ENCODE results near the gene MGAT5B. TPM values are rescaled to one million over a fixed set of nuclear protein-coding genes. Genes with fewer than 3 reads are reported as not detected.

The MGAT5B gene
- total RNA-seq, 4 donors from 2014 or later = 0.78 to 1.5 (median 0.96) TPM

DNA sequence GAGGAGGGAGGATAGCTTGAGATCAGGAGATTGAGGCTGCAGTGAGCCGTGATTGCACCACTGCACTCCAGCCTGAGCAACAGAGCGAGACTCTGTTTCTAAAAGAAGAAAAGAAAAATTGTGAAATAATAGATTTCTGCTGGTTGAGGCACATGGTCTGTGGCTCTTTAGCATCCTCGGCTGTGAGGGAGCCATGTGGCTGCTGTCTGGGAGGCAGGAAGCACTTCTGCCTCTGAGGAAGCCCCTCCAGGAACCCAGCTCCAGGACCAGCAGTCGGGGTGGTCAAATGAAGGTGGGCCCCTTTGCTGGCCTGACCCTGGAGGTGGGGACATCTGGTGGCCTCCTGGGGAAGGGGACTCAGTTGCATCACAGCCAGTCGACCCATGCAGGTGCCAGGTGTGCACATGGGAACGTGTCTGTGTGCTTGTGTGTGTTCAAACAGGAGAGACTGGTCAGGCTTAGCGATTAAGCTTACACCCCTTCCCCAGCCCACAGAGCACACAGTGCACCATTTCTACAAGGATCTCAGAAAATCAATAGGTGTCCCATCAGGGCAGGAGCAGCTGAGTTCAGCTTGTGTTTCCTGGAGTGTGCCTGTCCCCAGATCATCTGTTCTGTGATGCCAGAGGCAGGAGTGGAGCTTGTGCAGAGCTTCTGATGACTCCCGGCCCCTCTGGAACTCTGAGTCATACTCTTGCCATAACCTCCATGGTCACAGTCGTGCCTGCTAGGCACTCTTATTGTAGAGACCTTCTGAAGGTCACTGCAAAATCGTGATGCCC lies 24.3 kb upstream of the MGAT5B start:
- H3K27me3 ChIP-seq = peaks cover 0 to 61% of the 10 kb centered on the region in 2 donors

DNA sequence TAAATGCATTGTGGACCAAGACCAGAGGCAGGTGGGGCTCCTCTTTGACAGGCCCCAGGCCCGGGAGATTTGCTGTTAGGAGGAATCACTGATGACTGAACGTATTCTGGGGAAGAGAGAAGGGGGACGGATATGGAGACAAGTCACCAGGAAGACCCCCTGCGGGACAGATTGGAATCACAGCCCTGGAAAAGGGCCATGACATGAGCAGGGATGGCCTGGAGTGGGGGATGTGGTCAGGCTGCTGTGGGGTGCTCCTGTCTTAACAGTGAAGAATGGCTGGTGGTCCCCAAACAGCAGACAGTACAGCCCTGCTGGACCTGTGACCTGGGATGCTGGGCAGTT lies 23.7 kb upstream of the MGAT5B start:
- Histone ChIP-seq H3K27ac (no peak overlapping the region), H3K4me1 (peaks cover 0 to 25% (median 0%) of the 10 kb centered on the region in 4 donors), H3K27me3 (peaks cover 0 to 55% of the 10 kb centered on the region in 2 donors), H3K9me3 (peaks cover 0 to 6% (median 0%) of the 10 kb centered on the region in 4 donors), H3K4me3 (no peak overlapping the region), H3K36me3 (no peaks in the 10 kb centered on the region)
- DNase-seq (ENCODE audit: low spot score in 2 of 2) = no peak
- 79 to 85% methylated on average over 4 of the region's 4 CpGs for WGBS, 2 donors
- TF ChIP-seq, protein P1, sequence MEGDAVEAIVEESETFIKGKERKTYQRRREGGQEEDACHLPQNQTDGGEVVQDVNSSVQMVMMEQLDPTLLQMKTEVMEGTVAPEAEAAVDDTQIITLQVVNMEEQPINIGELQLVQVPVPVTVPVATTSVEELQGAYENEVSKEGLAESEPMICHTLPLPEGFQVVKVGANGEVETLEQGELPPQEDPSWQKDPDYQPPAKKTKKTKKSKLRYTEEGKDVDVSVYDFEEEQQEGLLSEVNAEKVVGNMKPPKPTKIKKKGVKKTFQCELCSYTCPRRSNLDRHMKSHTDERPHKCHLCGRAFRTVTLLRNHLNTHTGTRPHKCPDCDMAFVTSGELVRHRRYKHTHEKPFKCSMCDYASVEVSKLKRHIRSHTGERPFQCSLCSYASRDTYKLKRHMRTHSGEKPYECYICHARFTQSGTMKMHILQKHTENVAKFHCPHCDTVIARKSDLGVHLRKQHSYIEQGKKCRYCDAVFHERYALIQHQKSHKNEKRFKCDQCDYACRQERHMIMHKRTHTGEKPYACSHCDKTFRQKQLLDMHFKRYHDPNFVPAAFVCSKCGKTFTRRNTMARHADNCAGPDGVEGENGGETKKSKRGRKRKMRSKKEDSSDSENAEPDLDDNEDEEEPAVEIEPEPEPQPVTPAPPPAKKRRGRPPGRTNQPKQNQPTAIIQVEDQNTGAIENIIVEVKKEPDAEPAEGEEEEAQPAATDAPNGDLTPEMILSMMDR (IDR thresholded peaks at IDR 0.05) = no peak
- TF ChIP-seq EP300 (IDR thresholded peaks at IDR 0.05) = no peak
- TF ChIP-seq POLR2A (IDR thresholded peaks at IDR 0.05) = no peak

More for the DNA sequence above, 24.3 kb upstream of the MGAT5B start:
- peaks cover 0 to 28% (median 2%) of the 10 kb centered on the region in 4 donors for H3K4me1 ChIP-seq
- H3K36me3 ChIP-seq = no peaks in the 10 kb centered on the region
- H3K4me3 ChIP-seq = no peak overlapping the region
- WGBS, 2 donors = 59 to 61% methylated on average over 10 of the region's 10 CpGs
- no peak overlapping the region for H3K27ac ChIP-seq
- TF ChIP-seq, protein P1 (IDR thresholded peaks at IDR 0.05) = no peak
- TF ChIP-seq EP300 (IDR thresholded peaks at IDR 0.05) (no peak), POLR2A (IDR thresholded peaks at IDR 0.05) (no peak)
- peaks cover 0 to 6% (median 0%) of the 10 kb centered on the region in 4 donors for H3K9me3 ChIP-seq
- DNase-seq (ENCODE audit: low spot score in 2 of 2) = no peak

DNA sequence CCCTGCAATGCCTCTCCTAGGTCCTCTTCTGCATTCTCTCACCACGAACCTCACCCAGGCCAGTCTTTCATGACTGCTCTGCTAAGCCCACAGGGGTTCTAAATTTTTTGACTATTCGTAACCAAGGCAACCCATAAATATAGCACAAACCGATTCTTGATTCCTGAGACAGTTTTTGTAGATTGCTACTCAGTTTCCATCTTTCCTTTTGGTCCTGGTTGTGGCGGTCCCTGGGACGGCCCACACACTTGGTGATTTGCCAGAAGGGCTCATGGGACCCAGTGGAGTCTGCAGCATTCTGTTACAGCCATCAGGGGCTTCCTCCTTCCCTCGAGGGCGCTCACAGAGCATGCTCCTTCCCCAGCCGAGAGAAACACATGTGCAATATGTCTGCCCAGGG lies 23.4 kb upstream of the MGAT5B start:
- Histone ChIP-seq H3K27ac (no peak overlapping the region), H3K4me3 (no peak overlapping the region), H3K27me3 (peaks cover 0 to 51% of the 10 kb centered on the region in 2 donors), H3K9me3 (peaks cover 0 to 6% (median 0%) of the 10 kb centered on the region in 4 donors), H3K36me3 (no peaks in the 10 kb centered on the region), H3K4me1 (peaks cover 0 to 21% (median 0%) of the 10 kb centered on the region in 4 donors)
- DNase-seq (ENCODE audit: low spot score in 2 of 2) = no peak
- 31 to 37% methylated on average over 8 of the region's 8 CpGs for WGBS, 2 donors
- no peak for TF ChIP-seq EP300 (IDR thresholded peaks at IDR 0.05)

DNA sequence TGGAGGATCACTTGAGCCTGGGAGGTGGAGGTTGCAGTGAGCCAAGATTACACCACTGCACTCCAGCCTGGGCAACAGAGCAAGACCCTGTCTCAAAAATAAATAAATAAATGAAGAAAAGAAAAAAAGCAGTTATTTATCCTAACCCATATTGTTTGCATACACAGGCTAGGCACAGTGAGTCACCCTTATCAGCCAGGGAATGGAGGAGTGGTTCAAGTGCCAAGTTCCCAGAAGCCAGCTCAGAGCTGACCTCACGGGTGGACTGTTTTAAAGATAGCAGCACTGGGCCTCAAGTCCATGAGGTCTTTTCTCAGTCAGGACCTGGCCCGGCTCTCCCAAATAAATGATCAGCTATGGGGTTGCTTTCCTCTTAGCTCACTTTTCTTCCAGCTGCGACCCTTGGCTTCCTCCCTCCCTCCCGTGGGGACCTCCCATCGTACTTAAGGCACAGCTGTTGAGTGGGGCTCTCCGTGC lies 22.6 kb upstream of the MGAT5B start:
- H3K4me1 ChIP-seq = peaks cover 0 to 14% (median 0%) of the 10 kb centered on the region in 4 donors
- H3K27me3 ChIP-seq = peaks cover 0 to 50% of the 10 kb centered on the region in 2 donors
- H3K36me3 ChIP-seq = no peaks in the 10 kb centered on the region
- DNase-seq (ENCODE audit: low spot score in 2 of 2) = no peak
- peaks cover 0 to 6% (median 0%) of the 10 kb centered on the region in 4 donors for H3K9me3 ChIP-seq
- no peak overlapping the region for H3K4me3 ChIP-seq
- 52 to 54% methylated on average over 6 of the region's 6 CpGs for WGBS, 2 donors
- TF ChIP-seq POLR2A (IDR thresholded peaks at IDR 0.05) = no peak
- TF ChIP-seq, protein P1 (IDR thresholded peaks at IDR 0.05) = no peak
- TF ChIP-seq EP300 (IDR thresholded peaks at IDR 0.05) = no peak
- H3K27ac ChIP-seq = no peak overlapping the region

DNA sequence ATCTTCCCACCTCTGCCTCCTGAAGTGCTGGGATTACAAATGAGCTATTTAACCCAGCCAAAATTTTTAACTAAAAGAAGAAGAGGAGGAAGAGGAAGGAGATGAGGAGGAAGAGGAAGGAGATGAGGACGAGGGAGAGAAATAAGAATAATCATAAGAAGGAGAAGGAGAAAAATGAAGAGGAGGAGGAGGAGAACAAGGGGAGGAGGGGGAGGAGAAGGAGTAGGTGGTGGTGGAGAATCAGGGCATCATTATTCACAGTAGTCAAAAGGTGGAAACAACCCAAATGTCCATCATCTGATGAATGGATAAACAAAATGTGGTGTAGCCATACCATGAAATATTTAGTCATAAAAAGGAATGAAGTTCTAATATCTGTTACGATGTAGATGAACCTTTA lies 21.2 kb upstream of the MGAT5B start:
- no peaks in the 10 kb centered on the region for H3K36me3 ChIP-seq
- no peak for TF ChIP-seq EP300 (IDR thresholded peaks at IDR 0.05)
- TF ChIP-seq POLR2A (IDR thresholded peaks at IDR 0.05) = no peak
- TF ChIP-seq, protein P1 (IDR thresholded peaks at IDR 0.05) = no peak
- WGBS, 2 donors = 76 to 79% methylated on average over 2 of the region's 2 CpGs
- H3K9me3 ChIP-seq = peaks cover 0 to 6% (median 0%) of the 10 kb centered on the region in 4 donors
- H3K27ac ChIP-seq = no peak overlapping the region
- no peak for DNase-seq (ENCODE audit: low spot score in 2 of 2)
- H3K27me3 ChIP-seq = peaks cover 0 to 46% of the 10 kb centered on the region in 2 donors
- peaks cover 0 to 1% (median 0%) of the 10 kb centered on the region in 4 donors for H3K4me1 ChIP-seq
- no peak overlapping the region for H3K4me3 ChIP-seq

All from tibial nerve (tissue), 4 donors.